NT2/D1 (cell line): ENCODE results near the gene SCD.

Experiments used
- YY1 ChIP-seq: IDR thresholded peaks from 2 replicates; pipeline ENCODE4 v1.6.1; 2011; ENCODE audit not compliant: insufficient read length, insufficient read depth
- ZNF274 ChIP-seq: IDR thresholded peaks from 2 replicates; pipeline ENCODE4 v1.6.1; 2011; ENCODE audit warnings: mild to moderate bottlenecking, low read depth, low read length

- TF ChIP-seq YY1 (no peak), ZNF274 (no peak)
Measured at GRCh38 chr10:100333106-100333505, 13.9 kb upstream of the SCD start.
